Measurements from ENCODE around the gene SORCS3. TPM values are rescaled to one million over a fixed set of nuclear protein-coding genes. Genes with fewer than 3 reads are reported as not detected.

The SORCS3 gene
- total RNA-seq, 1 experiment from 2014 or later: not detected

- Histone ChIP-seq H3K4me1 (ENCODE audit: control insufficient read depth in 1 of 2, insufficient read depth in 2 of 2, low read length in 2 of 2) (no peaks in the 10 kb centered on the region), H3K9me2 (ENCODE audit: insufficient read depth) (no peaks in the 10 kb centered on the region), H3K9ac (ENCODE audit: low read length) (no peak overlapping the region), H3K4me3 (replicated peaks in 1 of 2; ENCODE audit: low read depth in 1 of 2, low read length in 2 of 2) (no peak overlapping the region), H2AFZ (ENCODE audit: low read depth, low read length, poor library complexity, severe bottlenecking) (no peak overlapping the region), H3K27ac (ENCODE audit: low read depth, low read length) (no peak overlapping the region), H3K9me3 (ENCODE audit: control insufficient read depth in 1 of 2, insufficient read depth in 1 of 2, low read depth in 1 of 2, low read length in 2 of 2) (peaks cover 21 to 34% of the 10 kb centered on the region in 2 experiments; a peak in 2 of 4 replicates), H3K79me2 (ENCODE audit: insufficient read depth, low read length) (no peaks in the 10 kb centered on the region), H4K20me1 (ENCODE audit: insufficient read depth) (no peaks in the 10 kb centered on the region), H3K4me2 (ENCODE audit: low read length) (no peak overlapping the region), H3K36me3 (ENCODE audit: control insufficient read depth in 1 of 2, insufficient read depth in 2 of 2, low read length in 2 of 2) (no peaks in the 10 kb centered on the region), H3K27me3 (ENCODE audit: insufficient read depth, low read length) (no peaks in the 10 kb centered on the region)
- no TSS peak for BruUV-seq (replicated peaks)
- intact Hi-C loops (cut with micrococcal nuclease): no loop called here
- ChIA-PET CTCF (no interaction called here), POLR2A (no interaction called here), RAD21 (ENCODE audit: low non-redundant PET in 1 of 2, low total read pairs in 2 of 2, uncharacterized antibody in 2 of 2, unreplicated experiment in 2 of 2) (no interaction called here)
- ATAC-seq: no peak
- no peak for DNase-seq (ENCODE audit: low read depth, low spot score)
- TF ChIP-seq EZH2 (IDR thresholded peaks at IDR 0.05): no peak
- TF ChIP-seq CTCF (IDR thresholded peaks at IDR 0.05 in 2 of 3, conservative IDR thresholded peaks at IDR 0.05 in 1 of 3; ENCODE audit: borderline replicate concordance in 1 of 3, insufficient read depth in 1 of 3, low read depth in 2 of 3, low read length in 2 of 3): no peak
- TF ChIP-seq MAX (IDR thresholded peaks at IDR 0.05): no peak
- no peak for TF ChIP-seq POLR2A (IDR thresholded peaks at IDR 0.05; ENCODE audit: borderline replicate concordance, extremely low read depth, insufficient read depth, insufficient read length)
- no peak for TF ChIP-seq POLR2AphosphoS5 (IDR thresholded peaks at IDR 0.05; ENCODE audit: low read depth, low read length)
These were observed 621.6 kb downstream of the SORCS3 start for GRCh38 chr10:105262666-105263065.

- no peak overlapping the region for H3K4me2 ChIP-seq (ENCODE audit: low read length)
- H3K4me1 ChIP-seq (ENCODE audit: control insufficient read depth in 1 of 2, insufficient read depth in 2 of 2, low read length in 2 of 2): no peaks in the 10 kb centered on the region
- ChIA-PET CTCF (no interaction called here), POLR2A (no interaction called here), RAD21 (ENCODE audit: low non-redundant PET in 1 of 2, low total read pairs in 2 of 2, uncharacterized antibody in 2 of 2, unreplicated experiment in 2 of 2) (no interaction called here)
- no peak overlapping the region for H2AFZ ChIP-seq (ENCODE audit: low read depth, low read length, poor library complexity, severe bottlenecking)
- TF ChIP-seq EZH2 (IDR thresholded peaks at IDR 0.05) (no peak), RAD21 (IDR thresholded peaks at IDR 0.05; ENCODE audit: low read depth) (no peak), MAX (IDR thresholded peaks at IDR 0.05) (no peak)
- no peaks in the 10 kb centered on the region for H3K79me2 ChIP-seq (ENCODE audit: insufficient read depth, low read length)
- intact Hi-C loops (cut with micrococcal nuclease): no loop called here
- H3K9ac ChIP-seq (ENCODE audit: low read length): no peak overlapping the region
- no TSS peak for BruUV-seq (replicated peaks)
- no peak for ATAC-seq
- no peaks in the 10 kb centered on the region for H4K20me1 ChIP-seq (ENCODE audit: insufficient read depth)
- H3K4me3 ChIP-seq (replicated peaks in 1 of 2; ENCODE audit: low read depth in 1 of 2, low read length in 2 of 2): no peak overlapping the region
- H3K27me3 ChIP-seq (ENCODE audit: insufficient read depth, low read length): no peaks in the 10 kb centered on the region
- no peak for DNase-seq (ENCODE audit: low read depth, low spot score)
- peaks cover 16 to 29% of the 10 kb centered on the region in 2 experiments; a peak in 2 of 4 replicates for H3K9me3 ChIP-seq (ENCODE audit: control insufficient read depth in 1 of 2, insufficient read depth in 1 of 2, low read depth in 1 of 2, low read length in 2 of 2)
- H3K27ac ChIP-seq (ENCODE audit: low read depth, low read length): no peak overlapping the region
- H3K9me2 ChIP-seq (ENCODE audit: insufficient read depth): no peaks in the 10 kb centered on the region
- H3K36me3 ChIP-seq (ENCODE audit: control insufficient read depth in 1 of 2, insufficient read depth in 2 of 2, low read length in 2 of 2): no peaks in the 10 kb centered on the region
These were observed 626.0 kb downstream of the SORCS3 start for GRCh38 chr10:105266966-105267539.
